HG03196 (cell line): Measurements from ENCODE around the gene SPATA9.
A peak's percentile ranks its signal among the peaks of the same experiment; 100 is the strongest.
"Not testable (repeated sequence)": the region's sequence is repeated elsewhere in the genome, so short reads cannot be mapped to it uniquely, and the experiment has no call there.

Experiments
- ATAC-seq: cut with Tn5 transposase; IDR thresholded peaks from one replicate; pipeline ENCODE4 v1.9.1; 2021; ENCODE audit not compliant: unreplicated experiment

The SPATA9 gene

GRCh38 chr5:95718203-95718602 is 35.4 kb upstream of the SPATA9 start:
- peak; percentile 79 for ATAC-seq

GRCh38 chr5:95717439-95717838 is 34.6 kb upstream of the SPATA9 start:
- ATAC-seq: no peak

DNA sequence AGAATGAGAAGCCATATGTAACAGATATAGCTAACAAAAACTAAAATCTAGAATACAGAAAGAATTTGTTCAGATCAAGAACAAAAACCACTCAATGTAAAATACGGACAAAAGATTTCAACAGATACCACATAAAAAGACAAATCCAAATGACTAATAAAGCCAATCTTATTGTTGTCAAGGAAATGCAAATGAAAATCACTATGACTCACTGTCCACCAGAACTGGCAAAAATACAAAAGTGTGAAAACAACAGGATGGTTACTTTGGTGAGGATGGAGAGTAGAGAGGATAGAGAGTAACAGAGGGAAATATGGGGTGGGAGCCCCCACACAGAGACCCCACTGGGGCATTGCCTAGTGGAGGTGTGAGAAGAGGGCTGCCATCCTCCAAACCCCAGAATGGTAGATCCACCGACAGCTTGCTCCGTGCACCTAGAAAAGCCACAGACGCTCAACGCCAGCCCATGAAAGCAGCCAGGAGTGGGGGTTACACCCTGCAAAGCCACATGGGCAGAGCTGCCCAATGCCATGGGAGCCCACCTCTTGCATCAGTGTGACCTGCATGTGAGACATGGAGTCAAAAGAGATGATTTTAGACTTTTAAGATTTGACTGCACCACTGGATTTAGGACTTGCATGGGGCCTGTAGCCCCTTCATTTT is 33.1 kb upstream of the SPATA9 start:
- ATAC-seq: no peak

DNA sequence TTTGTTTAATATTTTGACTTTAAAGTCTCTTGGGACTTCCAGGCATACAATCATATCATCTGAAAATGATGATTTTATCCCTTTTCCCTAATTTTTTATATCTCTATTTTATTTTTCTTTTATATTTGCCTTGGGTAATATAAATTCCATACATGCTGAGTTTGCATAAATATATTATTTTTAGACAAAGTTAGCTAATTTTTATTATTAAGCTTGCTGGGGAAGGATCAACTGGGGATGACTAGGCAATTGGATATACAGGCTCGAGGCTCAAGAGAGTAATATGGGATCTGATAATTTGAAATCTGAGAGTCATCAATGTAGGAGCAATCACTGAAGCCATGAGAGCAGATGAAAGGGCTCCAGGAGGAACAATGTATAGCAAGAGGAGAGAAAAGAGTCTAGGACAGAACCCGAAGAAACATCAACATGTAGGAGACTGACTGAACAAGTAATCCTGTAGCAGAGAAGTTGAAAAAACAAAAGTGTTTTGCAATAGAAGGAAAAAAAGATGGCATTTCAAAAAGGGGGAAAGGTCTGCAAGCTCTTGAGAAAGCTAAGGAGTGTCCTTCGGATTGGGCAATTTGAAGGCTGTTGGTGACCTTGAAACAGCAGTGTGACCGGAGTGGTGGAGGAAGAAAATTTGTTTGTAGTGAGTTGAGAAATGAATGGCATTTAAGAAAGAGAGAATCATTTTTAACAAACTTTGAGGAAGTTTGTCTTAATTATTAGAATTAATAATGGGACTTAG is 31.3 kb upstream of the SPATA9 start:
- no peak for ATAC-seq

DNA sequence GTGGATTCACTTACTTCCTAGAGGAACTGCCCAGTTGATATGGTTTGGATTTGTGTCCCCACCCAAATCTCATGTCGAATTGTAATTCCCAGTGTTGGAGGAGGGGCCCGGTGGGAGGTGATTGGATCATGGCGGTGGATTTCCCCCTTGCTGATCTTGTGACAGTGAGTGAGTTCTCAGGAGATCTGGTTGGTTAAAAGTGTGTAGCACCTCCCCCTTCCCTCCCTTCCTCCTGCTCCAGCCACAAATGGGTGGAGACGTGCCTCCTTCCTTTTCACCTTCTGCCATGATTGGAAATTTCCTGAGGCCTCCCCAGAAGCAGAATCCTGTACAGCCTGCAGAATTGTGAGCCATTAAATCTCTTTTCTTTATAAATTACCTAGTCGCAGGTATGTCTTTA is 30.5 kb upstream of the SPATA9 start:
- not testable (repeated sequence) for ATAC-seq

DNA sequence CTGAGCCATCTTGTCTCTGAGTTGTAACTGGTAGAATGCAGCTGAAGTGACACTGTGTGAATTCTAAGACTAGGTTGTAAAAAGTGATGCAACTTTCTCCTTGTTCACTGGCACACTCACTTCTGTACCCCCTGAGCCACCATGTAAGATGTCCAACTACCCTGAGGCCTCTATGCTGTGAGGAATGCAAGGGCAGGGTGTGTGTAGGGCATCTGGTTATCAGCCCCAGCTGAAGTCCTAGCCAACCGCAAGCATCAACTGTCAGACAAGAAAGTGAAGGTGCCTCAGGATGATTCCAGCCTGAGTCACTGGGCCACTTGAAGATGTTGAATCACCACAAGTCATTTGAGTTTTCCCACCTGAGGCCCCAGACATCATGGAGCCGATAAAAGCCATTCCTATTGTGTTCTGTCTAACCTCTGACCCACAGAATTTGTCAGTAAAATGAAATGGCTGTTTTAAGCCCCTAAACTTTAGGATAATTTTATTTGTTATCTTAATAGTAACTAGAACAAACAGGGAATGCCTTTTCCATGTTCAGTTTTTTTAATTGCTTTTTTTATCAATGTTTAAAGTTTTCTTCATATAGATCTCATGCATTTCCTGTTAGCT is 29.7 kb upstream of the SPATA9 start:
- no peak for ATAC-seq

DNA sequence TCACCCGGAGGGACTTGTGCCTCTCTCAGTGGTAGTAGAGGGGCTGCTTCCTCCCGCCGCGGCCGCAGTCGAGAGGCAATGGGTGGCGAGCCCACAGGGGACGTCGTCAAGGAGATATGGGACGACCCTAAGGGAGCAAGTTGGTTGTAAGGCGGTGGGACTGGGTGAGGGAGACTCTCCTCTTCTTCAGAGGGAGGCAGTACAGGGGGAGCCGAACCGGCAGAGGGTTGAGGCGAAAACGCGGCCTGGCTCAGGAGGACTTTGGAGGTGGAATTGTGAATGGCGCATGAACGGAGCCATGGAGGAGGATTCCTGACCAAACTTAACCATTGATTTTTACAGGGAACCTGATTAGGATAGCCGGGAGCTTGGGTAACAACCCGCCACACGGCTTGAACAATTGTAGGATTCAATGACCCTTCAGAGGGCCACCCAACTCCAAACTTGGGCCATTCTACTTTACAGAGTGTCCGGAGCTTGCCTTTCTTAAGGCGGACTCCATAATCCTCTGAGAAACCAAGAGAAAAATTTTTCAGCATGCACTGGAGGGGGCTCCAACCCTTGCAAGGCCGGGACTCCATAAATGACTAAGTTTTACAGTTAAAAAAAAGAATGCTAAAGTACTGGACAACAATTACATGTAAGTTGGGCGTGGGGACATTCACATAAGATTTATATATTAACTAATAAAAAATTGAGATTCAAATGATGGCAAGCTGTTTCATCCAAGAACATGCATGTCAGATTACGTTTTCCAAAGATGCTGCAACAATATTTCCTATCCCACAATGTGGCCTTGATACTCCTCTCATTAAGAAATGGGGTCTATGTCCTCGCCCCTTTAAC is 28.9 kb upstream of the SPATA9 start:
- ATAC-seq: no peak

DNA sequence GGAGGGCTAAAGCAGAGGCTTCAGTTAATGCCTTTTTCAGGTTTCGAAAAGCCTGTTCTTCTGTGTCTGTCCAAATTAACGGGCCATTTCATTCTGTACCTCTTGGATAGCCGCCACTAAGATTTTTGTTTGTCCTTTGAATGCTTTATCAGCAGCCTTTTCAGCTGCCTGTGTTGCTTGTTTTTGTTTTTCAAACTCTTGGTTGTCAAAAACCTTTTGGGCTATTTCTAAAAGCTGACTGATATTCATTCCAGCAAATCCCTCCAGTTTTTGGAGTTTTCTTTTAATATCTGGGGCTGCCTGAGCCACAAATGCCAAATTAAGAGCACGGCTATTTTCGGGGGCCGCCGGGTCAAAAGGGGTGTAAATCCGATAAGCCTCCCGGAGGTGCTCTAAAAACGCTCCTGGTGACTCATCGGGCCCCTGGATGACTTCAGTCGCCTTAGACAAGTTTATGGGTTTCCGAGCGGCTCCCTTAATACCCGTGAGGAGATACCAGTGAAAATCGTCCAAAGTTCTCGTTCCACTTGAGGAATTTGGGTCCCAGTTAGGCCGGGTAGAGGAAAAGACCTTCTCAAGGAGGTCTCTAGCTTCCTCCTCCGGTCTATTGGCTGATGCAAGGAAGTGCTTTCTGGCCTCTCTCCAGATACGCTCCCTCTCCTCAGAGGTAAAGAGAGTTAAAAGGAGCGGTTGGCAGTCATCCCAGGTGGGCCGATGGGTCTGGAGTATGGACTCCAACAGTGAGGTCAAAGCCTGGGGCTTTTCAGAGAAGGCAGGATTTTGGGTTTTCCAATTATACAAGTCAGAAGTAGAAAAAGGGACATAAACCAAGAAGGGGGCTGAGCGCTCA is 28.1 kb upstream of the SPATA9 start:
- not testable (repeated sequence) for ATAC-seq

GRCh38 chr5:95709967-95710650 is 27.3 kb upstream of the SPATA9 start:
- no peak for ATAC-seq

- ATAC-seq: no peak
Observed at GRCh38 chr5:95708876-95709275, 26.1 kb upstream of the SPATA9 start.

- ATAC-seq: not testable (repeated sequence)
Observed at GRCh38 chr5:95707534-95708188, 24.9 kb upstream of the SPATA9 start.

GRCh38 chr5:95707055-95707454 is 24.3 kb upstream of the SPATA9 start:
- no peak for ATAC-seq

DNA sequence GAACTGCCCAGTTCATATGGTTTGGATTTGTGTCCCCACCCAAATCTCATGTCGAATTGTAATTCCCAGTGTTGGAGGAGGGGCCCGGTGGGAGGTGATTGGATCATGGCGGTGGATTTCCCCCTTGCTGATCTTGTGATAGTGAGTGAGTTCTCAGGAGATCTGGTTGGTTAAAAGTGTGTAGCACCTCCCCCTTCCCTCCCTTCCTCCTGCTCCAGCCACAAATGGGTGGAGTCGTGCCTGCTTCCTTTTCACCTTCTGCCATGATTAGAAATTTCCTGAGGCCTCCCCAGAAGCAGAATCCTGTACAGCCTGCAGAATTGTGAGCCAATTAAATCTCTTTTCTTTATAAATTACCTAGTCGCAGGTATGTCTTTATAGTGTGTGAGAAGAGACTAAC is 23.4 kb upstream of the SPATA9 start:
- ATAC-seq: not testable (repeated sequence)

GRCh38 chr5:95704150-95704549 is 21.4 kb upstream of the SPATA9 start:
- ATAC-seq: no peak

DNA sequence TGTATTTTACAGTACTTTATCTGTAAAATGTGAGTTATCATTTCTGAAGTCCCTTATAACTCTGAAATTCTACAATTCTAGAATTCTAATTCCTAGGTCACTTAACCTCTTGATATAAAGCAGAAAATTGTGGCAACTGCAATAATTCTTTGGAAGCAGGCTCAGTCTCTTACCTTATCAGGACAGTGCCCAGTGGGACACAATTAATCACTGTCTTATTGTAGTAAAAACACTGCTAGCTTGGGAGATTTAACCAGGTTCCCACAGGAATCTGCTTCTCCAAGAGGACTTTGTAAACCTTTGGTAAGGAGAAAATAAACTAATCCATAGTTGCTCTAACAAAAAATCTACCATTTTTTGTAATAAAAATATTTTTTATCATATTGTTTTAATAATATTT is 18.3 kb upstream of the SPATA9 start:
- no peak for ATAC-seq

GRCh38 chr5:95699337-95699736 is 16.5 kb upstream of the SPATA9 start:
- ATAC-seq: no peak

DNA sequence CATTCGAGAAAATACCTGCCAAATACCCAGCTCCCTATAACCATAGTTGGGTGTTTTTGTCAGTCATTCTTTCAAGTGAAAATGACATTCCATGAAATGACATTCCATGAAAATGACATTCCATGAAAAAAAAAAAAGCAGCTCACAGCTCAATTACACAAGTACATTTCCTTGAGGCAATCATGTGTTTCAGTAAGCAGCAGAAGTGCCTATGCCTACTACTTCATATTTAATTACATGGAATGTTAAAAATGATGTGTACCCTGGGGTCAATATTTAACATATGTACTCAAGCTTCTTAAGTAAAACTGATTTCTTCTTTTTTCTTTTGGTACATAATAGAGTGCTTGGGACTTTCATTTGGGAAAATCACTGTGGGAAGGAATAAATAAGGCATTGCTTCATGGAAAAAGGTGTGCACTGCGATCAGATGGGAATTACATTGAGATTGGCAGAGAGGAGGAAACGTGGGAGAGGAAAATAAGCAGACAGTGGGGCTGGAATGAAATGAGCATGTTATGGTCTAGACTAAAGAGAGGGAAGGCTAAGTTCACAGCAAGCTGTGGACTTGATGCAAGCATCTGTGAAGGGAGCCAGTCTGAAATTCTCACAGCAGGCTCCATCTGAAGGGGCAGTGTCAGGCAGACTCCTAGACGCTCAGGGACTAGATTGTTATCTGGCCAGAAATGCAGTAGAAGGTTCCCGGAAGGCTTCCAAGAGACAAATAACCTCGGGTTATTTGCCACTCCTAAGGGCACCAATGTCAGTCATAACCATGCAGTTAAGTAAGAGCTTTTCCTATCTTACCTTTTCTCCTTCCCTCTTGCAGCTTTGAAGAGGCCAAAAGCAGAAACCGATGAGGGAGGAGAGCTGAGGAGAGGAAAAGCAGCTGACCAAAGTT is 15.2 kb upstream of the SPATA9 start:
- ATAC-seq: no peak

DNA sequence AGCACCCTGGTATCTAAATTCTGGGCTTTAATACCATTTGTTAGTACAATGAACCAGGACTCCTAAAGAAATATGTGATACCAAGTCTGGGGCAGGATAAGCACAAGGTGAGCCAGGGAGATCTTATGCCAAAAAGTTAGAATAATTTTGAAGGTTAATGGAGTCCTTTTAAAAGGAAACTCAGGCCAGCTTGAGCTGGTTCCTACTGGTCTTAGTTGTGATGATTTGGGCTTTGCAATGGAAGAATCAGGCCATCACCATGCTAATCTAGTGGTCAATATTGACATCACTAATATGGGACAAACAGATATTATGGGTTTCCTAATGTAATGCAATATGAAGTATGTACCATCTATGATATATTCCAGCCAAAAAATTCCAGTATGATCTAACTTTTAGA is 7.5 kb upstream of the SPATA9 start:
- no peak for ATAC-seq
